GM12878 (cell line): Measurements from ENCODE around the gene ADM2. TPM values are rescaled to one million over a fixed set of nuclear protein-coding genes. Genes with fewer than 3 reads are reported as not detected.

ENCODE experiments used
- BHLHE40 ChIP-seq, 2 experiments: fragments of 450-650 bp in 1 of 2; IDR thresholded peaks; 2 replicates each; pipeline ENCODE4 v1.6.1; 2011 to 2017; ENCODE audit warnings: low read depth in 2 of 2, borderline replicate concordance in 1 of 2, improper control_type of control experiment in 1 of 2, low read length in 1 of 2, mild to moderate bottlenecking in 1 of 2
- CBX3 ChIP-seq: fragments of 200-600 bp; sonication (generic); IDR thresholded peaks from 2 replicates; pipeline ENCODE4 v1.6.1; 2016; ENCODE audit warnings: low read depth, borderline replicate concordance
- CEBPB ChIP-seq, 2 experiments: fragments of 150-350 bp in 1 of 2; IDR thresholded peaks; 2 replicates each; pipeline ENCODE4 v1.6.1; 2012 to 2014; ENCODE audit warnings: low read depth in 2 of 2, low read length in 2 of 2, borderline replicate concordance in 1 of 2, inconsistent platforms in 1 of 2
- CHD2 ChIP-seq: IDR thresholded peaks from 2 replicates; pipeline ENCODE4 v1.6.1; 2011; ENCODE audit warnings: low read depth, low read length, improper control_type of control experiment, borderline replicate concordance
- DPF2 ChIP-seq: fragments of 450-650 bp; IDR thresholded peaks from 2 replicates; pipeline ENCODE4 v1.6.1; 2017; ENCODE audit warnings: mild to moderate bottlenecking
- ESRRA ChIP-seq: IDR thresholded peaks from 2 replicates; pipeline ENCODE4 v1.6.1; 2012; ENCODE audit warnings: mild to moderate bottlenecking, low read length, improper control_type of control experiment
- FOXK2 ChIP-seq: fragments of 450-650 bp; IDR thresholded peaks from 2 replicates; pipeline ENCODE4 v1.6.1; 2017; ENCODE audit warnings: mild to moderate bottlenecking, moderate library complexity
- KDM1A ChIP-seq: fragments of 200-600 bp; sonication (generic); IDR thresholded peaks from 2 replicates; pipeline ENCODE4 v1.6.1; 2016; ENCODE audit warnings: borderline replicate concordance
- NBN ChIP-seq: fragments of 450-650 bp; IDR thresholded peaks from 2 replicates; pipeline ENCODE4 v1.6.1; 2016
- NFYA ChIP-seq: IDR thresholded peaks from 2 replicates; pipeline ENCODE4 v1.6.1; 2011; ENCODE audit warnings: low read depth, mild to moderate bottlenecking, low read length, improper control_type of control experiment, borderline replicate concordance
- SMARCA5 ChIP-seq: fragments of 450-650 bp; IDR thresholded peaks from 2 replicates; pipeline ENCODE4 v1.6.1; 2017; ENCODE audit warnings: mild to moderate bottlenecking
- TAF1 ChIP-seq: IDR thresholded peaks from 2 replicates; pipeline ENCODE4 v1.6.1; 2011; ENCODE audit warnings: mild to moderate bottlenecking, low read depth, low read length, borderline replicate concordance
- YY1 ChIP-seq: IDR thresholded peaks from 2 replicates; pipeline ENCODE4 v1.6.1; 2011; ENCODE audit warnings: low read depth, mild to moderate bottlenecking, low read length
- ZZZ3 ChIP-seq: IDR thresholded peaks from 2 replicates; pipeline ENCODE4 v1.6.1; 2011; ENCODE audit warnings: low read depth; ENCODE audit not compliant: control insufficient read depth, insufficient read length
- polyA plus RNA-seq, 11 experiments: library from polyadenylated mRNA; depleted of rRNA in 4 of 11; unstranded in 6 of 11; stranded (reverse) in 5 of 11; fragments of >200 nt; fragmentation: Nextera tagmentation in 4 of 11; fragmentation: Illumina TruSeq in 1 of 11; extraction: Ambion mirVana in 4 of 11; extraction: Trizol in 1 of 11; gene quantifications; 1 replicate in 1 of 11; 2 replicates in 10 of 11; pipeline versions ENCODE4 v1.2.1 to v1.2.3, GENCODE V29; 2011 to 2016; ENCODE audit warnings: inconsistent platforms in 2 of 11, missing spikeins in 2 of 11, low read depth in 1 of 11
- total RNA-seq, 4 experiments: library from RNA; depleted of rRNA in 3 of 4; stranded (reverse); fragments of >200 nt in 3 of 4; fragmentation: Illumina TruSeq in 1 of 4; extraction: Trizol in 1 of 4; gene quantifications; 2 replicates each; pipeline versions ENCODE4 v1.2.1 to v1.2.3, GENCODE V29; 2013 to 2021
- TF ChIP-seq, protein P1 (sequence below): IDR thresholded peaks from 2 replicates; pipeline ENCODE4 v1.6.1; 2012; ENCODE audit warnings: mild to moderate bottlenecking, low read depth, low read length
- TF ChIP-seq, protein P2 (sequence below): IDR thresholded peaks from 2 replicates; pipeline ENCODE4 v1.6.1; 2012; ENCODE audit warnings: low read depth, low read length, improper control_type of control experiment
- TF ChIP-seq, protein P3 (sequence below): fragments of 450-650 bp; IDR thresholded peaks from 2 replicates; pipeline ENCODE4 v1.6.1; 2017; ENCODE audit warnings: mild to moderate bottlenecking
- TF ChIP-seq, protein P4 (sequence below): IDR thresholded peaks from 2 replicates; pipeline ENCODE4 v1.6.1; 2011; ENCODE audit warnings: mild to moderate bottlenecking, low read depth, low read length, moderate library complexity; ENCODE audit not compliant: insufficient replicate concordance
- TF ChIP-seq, protein P5 (sequence below): IDR thresholded peaks from 2 replicates; pipeline ENCODE4 v1.6.1; 2011; ENCODE audit warnings: low read depth, mild to moderate bottlenecking, low read length, moderate library complexity, borderline replicate concordance; ENCODE audit errors: extremely low read depth

ADM2 gene
- total and polyA plus RNA-seq, 10 of the 15 experiments (the other 5 are each of a cell fraction or from before 2014, with no cell fraction given): 0.02 to 0.33 (median 0.12) TPM; not detected in 2

DNA sequence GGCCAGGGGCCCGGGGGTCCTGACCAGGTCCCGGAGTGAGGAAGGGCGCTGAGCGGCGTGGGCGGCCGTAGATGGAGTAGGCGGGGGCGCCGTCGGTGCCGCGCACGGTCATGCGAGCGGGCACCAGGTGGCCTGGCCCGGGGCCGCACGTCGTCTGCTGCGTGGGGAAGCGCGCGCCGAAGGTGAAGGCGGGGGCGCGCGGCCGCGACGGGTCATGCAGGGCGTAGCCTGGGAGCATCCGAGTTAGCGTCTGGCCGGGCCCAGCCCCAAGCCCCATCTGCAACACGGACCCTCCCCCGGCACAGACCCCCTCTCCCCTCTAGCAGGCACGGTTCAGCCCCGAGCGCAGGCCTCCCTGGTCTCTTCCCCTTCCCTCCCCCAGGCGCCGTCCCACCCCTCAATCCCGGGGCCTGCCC is 50.2 kb downstream of the ADM2 start (continued):
- TF ChIP-seq, protein P1, sequence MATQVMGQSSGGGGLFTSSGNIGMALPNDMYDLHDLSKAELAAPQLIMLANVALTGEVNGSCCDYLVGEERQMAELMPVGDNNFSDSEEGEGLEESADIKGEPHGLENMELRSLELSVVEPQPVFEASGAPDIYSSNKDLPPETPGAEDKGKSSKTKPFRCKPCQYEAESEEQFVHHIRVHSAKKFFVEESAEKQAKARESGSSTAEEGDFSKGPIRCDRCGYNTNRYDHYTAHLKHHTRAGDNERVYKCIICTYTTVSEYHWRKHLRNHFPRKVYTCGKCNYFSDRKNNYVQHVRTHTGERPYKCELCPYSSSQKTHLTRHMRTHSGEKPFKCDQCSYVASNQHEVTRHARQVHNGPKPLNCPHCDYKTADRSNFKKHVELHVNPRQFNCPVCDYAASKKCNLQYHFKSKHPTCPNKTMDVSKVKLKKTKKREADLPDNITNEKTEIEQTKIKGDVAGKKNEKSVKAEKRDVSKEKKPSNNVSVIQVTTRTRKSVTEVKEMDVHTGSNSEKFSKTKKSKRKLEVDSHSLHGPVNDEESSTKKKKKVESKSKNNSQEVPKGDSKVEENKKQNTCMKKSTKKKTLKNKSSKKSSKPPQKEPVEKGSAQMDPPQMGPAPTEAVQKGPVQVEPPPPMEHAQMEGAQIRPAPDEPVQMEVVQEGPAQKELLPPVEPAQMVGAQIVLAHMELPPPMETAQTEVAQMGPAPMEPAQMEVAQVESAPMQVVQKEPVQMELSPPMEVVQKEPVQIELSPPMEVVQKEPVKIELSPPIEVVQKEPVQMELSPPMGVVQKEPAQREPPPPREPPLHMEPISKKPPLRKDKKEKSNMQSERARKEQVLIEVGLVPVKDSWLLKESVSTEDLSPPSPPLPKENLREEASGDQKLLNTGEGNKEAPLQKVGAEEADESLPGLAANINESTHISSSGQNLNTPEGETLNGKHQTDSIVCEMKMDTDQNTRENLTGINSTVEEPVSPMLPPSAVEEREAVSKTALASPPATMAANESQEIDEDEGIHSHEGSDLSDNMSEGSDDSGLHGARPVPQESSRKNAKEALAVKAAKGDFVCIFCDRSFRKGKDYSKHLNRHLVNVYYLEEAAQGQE: no peak
- no peak for TF ChIP-seq NFYA
- peak; percentile 50; the same call in 1 of the 2 replicates for TF ChIP-seq TAF1
- no peak; the same call in 1 of the 2 replicates for TF ChIP-seq DPF2
- no peak for TF ChIP-seq KDM1A
- TF ChIP-seq ESRRA: no peak
- TF ChIP-seq, protein P2, sequence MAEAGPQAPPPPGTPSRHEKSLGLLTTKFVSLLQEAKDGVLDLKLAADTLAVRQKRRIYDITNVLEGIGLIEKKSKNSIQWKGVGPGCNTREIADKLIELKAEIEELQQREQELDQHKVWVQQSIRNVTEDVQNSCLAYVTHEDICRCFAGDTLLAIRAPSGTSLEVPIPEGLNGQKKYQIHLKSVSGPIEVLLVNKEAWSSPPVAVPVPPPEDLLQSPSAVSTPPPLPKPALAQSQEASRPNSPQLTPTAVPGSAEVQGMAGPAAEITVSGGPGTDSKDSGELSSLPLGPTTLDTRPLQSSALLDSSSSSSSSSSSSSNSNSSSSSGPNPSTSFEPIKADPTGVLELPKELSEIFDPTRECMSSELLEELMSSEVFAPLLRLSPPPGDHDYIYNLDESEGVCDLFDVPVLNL: no peak
- TF ChIP-seq, protein P3, sequence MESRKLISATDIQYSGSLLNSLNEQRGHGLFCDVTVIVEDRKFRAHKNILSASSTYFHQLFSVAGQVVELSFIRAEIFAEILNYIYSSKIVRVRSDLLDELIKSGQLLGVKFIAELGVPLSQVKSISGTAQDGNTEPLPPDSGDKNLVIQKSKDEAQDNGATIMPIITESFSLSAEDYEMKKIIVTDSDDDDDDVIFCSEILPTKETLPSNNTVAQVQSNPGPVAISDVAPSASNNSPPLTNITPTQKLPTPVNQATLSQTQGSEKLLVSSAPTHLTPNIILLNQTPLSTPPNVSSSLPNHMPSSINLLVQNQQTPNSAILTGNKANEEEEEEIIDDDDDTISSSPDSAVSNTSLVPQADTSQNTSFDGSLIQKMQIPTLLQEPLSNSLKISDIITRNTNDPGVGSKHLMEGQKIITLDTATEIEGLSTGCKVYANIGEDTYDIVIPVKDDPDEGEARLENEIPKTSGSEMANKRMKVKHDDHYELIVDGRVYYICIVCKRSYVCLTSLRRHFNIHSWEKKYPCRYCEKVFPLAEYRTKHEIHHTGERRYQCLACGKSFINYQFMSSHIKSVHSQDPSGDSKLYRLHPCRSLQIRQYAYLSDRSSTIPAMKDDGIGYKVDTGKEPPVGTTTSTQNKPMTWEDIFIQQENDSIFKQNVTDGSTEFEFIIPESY: no peak
- TF ChIP-seq, protein P4, sequence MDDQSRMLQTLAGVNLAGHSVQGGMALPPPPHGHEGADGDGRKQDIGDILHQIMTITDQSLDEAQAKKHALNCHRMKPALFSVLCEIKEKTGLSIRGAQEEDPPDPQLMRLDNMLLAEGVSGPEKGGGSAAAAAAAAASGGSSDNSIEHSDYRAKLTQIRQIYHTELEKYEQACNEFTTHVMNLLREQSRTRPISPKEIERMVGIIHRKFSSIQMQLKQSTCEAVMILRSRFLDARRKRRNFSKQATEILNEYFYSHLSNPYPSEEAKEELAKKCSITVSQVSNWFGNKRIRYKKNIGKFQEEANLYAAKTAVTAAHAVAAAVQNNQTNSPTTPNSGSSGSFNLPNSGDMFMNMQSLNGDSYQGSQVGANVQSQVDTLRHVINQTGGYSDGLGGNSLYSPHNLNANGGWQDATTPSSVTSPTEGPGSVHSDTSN: peak; percentile 24
- TF ChIP-seq, protein P5, sequence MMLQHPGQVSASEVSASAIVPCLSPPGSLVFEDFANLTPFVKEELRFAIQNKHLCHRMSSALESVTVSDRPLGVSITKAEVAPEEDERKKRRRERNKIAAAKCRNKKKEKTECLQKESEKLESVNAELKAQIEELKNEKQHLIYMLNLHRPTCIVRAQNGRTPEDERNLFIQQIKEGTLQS: no peak
- TF ChIP-seq CBX3: no peak
- TF ChIP-seq SMARCA5: 0 out of 2 replicates have a peak, but pooled peaks have one; percentile 57
- 0 out of 2 replicates have a peak, but pooled peaks have one; percentile 17 for TF ChIP-seq CHD2
- no peak for TF ChIP-seq ZZZ3
- no peak for TF ChIP-seq NBN
- TF ChIP-seq FOXK2: no peak
- 0 out of 2 replicates have a peak, but pooled peaks have one; percentile 12 for TF ChIP-seq YY1
- no peak for TF ChIP-seq CEBPB (IDR thresholded peaks at IDR 0.05; ENCODE audit: borderline replicate concordance in 1 of 2, low read depth in 2 of 2, low read length in 2 of 2)
- peak; percentile 45 to 90; a peak in 3 of 4 replicates for TF ChIP-seq BHLHE40 (IDR thresholded peaks at IDR 0.05; ENCODE audit: borderline replicate concordance in 1 of 2, low read depth in 2 of 2, low read length in 1 of 2)
